Measurements from ENCODE around the gene CCDC88C. TPM values are rescaled to one million over a fixed set of nuclear protein-coding genes. Genes with fewer than 3 reads are reported as not detected.

CCDC88C gene
- polyA plus RNA-seq, 1 donor (not counting 4 experiments of a cell fraction or from before 2014, with no cell fraction given), result 2.4 TPM

GRCh38 chr14:91394105-91395081 lies 23.2 kb downstream of the CCDC88C start:
- Histone ChIP-seq H3K27ac (ENCODE audit: control insufficient read depth, insufficient read depth, low read length) (no peak overlapping the region), H3K4me1 (ENCODE audit: control insufficient read depth, extremely low read depth, insufficient read depth, low read length) (peaks cover 33% of the 10 kb centered on the region), H2AFZ (ENCODE audit: control insufficient read depth, low read length) (no peak overlapping the region), H4K20me1 (ENCODE audit: control insufficient read depth, extremely low read depth, insufficient read depth, low read length) (no peaks in the 10 kb centered on the region), H3K79me2 (ENCODE audit: control insufficient read depth, insufficient read depth, low read length) (no peaks in the 10 kb centered on the region), H3K27me3 (ENCODE audit: control insufficient read depth, extremely low read depth, insufficient read depth, low read length) (no peaks in the 10 kb centered on the region), H3K9me3 (ENCODE audit: control insufficient read depth, low read depth, low read length) (no peaks in the 10 kb centered on the region), H3K36me3 (ENCODE audit: control insufficient read depth in 2 of 2, extremely low read depth in 1 of 2, insufficient read depth in 2 of 2, low read length in 2 of 2) (no peaks in the 10 kb centered on the region), H3K9me1 (ENCODE audit: control insufficient read depth, extremely low read depth, insufficient read depth, low read length) (peaks cover 3% of the 10 kb centered on the region), H3K4me3 (ENCODE audit: control insufficient read depth in 2 of 3, extremely low read depth in 1 of 3, insufficient read depth in 2 of 3, low read depth in 1 of 3, low read length in 3 of 3) (no peak overlapping the region), H3K4me2 (ENCODE audit: control insufficient read depth, extremely low read depth, insufficient read depth, low read depth, low read length) (no peak overlapping the region), H3K9ac (ENCODE audit: control insufficient read depth, extremely low read depth, insufficient read depth, low read length) (no peak overlapping the region)
- DNase-seq (ENCODE audit: low read depth, low spot score) (no peak), FAIRE-seq (no peak)
- dilution Hi-C loops (cut with MboI; ENCODE audit: extremely low pct_ligation_motif_present, low sequenced_read_pairs), result no loop called here
- TF ChIP-seq EZH2 (IDR thresholded peaks at IDR 0.05; ENCODE audit: low read length), result no peak
- TF ChIP-seq, protein P1, sequence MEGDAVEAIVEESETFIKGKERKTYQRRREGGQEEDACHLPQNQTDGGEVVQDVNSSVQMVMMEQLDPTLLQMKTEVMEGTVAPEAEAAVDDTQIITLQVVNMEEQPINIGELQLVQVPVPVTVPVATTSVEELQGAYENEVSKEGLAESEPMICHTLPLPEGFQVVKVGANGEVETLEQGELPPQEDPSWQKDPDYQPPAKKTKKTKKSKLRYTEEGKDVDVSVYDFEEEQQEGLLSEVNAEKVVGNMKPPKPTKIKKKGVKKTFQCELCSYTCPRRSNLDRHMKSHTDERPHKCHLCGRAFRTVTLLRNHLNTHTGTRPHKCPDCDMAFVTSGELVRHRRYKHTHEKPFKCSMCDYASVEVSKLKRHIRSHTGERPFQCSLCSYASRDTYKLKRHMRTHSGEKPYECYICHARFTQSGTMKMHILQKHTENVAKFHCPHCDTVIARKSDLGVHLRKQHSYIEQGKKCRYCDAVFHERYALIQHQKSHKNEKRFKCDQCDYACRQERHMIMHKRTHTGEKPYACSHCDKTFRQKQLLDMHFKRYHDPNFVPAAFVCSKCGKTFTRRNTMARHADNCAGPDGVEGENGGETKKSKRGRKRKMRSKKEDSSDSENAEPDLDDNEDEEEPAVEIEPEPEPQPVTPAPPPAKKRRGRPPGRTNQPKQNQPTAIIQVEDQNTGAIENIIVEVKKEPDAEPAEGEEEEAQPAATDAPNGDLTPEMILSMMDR (optimal IDR thresholded peaks at IDR 0.05 in 1 of 3, IDR thresholded peaks at IDR 0.05 in 1 of 3, conservative IDR thresholded peaks at IDR 0.05 in 1 of 3; ENCODE audit: extremely low read depth in 1 of 3, insufficient read depth in 2 of 3, low read length in 3 of 3), result no peak

- DNase-seq (ENCODE audit: low read depth, low spot score) (no peak), FAIRE-seq (no peak)
- dilution Hi-C loops (cut with MboI; ENCODE audit: extremely low pct_ligation_motif_present, low sequenced_read_pairs), result no loop called here
- H3K4me2 ChIP-seq (ENCODE audit: control insufficient read depth, extremely low read depth, insufficient read depth, low read depth, low read length), result peak overlapping the region; percentile 47
- no peaks in the 10 kb centered on the region for H3K9me1 ChIP-seq (ENCODE audit: control insufficient read depth, extremely low read depth, insufficient read depth, low read length)
- no peaks in the 10 kb centered on the region for H3K79me2 ChIP-seq (ENCODE audit: control insufficient read depth, insufficient read depth, low read length)
- no peaks in the 10 kb centered on the region for H4K20me1 ChIP-seq (ENCODE audit: control insufficient read depth, extremely low read depth, insufficient read depth, low read length)
- peak overlapping the region; percentile 53 for H2AFZ ChIP-seq (ENCODE audit: control insufficient read depth, low read length)
- peaks cover 30% of the 10 kb centered on the region for H3K4me1 ChIP-seq (ENCODE audit: control insufficient read depth, extremely low read depth, insufficient read depth, low read length)
- H3K4me3 ChIP-seq (ENCODE audit: control insufficient read depth in 2 of 3, extremely low read depth in 1 of 3, insufficient read depth in 2 of 3, low read depth in 1 of 3, low read length in 3 of 3), result no peak overlapping the region
- H3K9ac ChIP-seq (ENCODE audit: control insufficient read depth, extremely low read depth, insufficient read depth, low read length), result peak overlapping the region; percentile 22
- TF ChIP-seq EZH2 (IDR thresholded peaks at IDR 0.05; ENCODE audit: low read length), result no peak
- TF ChIP-seq, protein P1 (optimal IDR thresholded peaks at IDR 0.05 in 1 of 3, IDR thresholded peaks at IDR 0.05 in 1 of 3, conservative IDR thresholded peaks at IDR 0.05 in 1 of 3; ENCODE audit: extremely low read depth in 1 of 3, insufficient read depth in 2 of 3, low read length in 3 of 3), result no peak
- no peaks in the 10 kb centered on the region for H3K27me3 ChIP-seq (ENCODE audit: control insufficient read depth, extremely low read depth, insufficient read depth, low read length)
- H3K27ac ChIP-seq (ENCODE audit: control insufficient read depth, insufficient read depth, low read length), result no peak overlapping the region
- H3K36me3 ChIP-seq (ENCODE audit: control insufficient read depth in 2 of 2, extremely low read depth in 1 of 2, insufficient read depth in 2 of 2, low read length in 2 of 2), result no peaks in the 10 kb centered on the region
- no peaks in the 10 kb centered on the region for H3K9me3 ChIP-seq (ENCODE audit: control insufficient read depth, low read depth, low read length)
Observed at GRCh38 chr14:91392623-91393303, 24.9 kb downstream of the CCDC88C start.

Measured in keratinocyte (primary cell).